T-helper 2 cell (primary cell): ENCODE results near the gene PLA2G4D.
"Not testable (repeated sequence)": the region's sequence is repeated elsewhere in the genome, so short reads cannot be mapped to it uniquely, and the experiment has no call there.

Experiments
- DNase-seq, 5 experiments: peaks; one replicate each; pipeline versions ENCODE4 v3.0.0 to v3.0.0-alpha.2; 2012 to 2022

PLA2G4D gene

GRCh38 chr15:42121682-42122081 lies 27.3 kb upstream of the PLA2G4D start:
- no peak for DNase-seq

- DNase-seq: peak in 1 of 5 experiments; percentile 49
These were observed 26.7 kb upstream of the PLA2G4D start for GRCh38 chr15:42121021-42121420.

DNA sequence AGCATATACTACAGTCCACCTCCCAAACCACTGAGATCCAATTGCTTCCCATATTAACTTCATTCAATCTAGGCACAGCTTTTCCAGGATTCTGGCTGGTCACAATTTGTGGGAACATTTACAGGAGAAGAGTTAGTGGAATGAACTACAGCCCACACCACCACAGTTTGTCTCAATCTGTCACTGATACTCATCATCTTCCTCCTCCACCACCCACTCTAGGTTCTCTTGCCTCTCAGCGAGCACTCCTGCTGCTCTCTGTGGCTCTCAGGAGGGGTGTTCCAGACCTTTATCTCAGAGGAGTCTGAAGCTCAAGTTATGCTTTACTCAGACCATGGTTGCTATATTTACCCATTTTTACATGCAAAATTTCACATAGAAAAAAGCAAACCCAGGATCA lies 25.9 kb upstream of the PLA2G4D start:
- DNase-seq: no peak

GRCh38 chr15:42119446-42119760 lies 25.0 kb upstream of the PLA2G4D start:
- no peak for DNase-seq

- peak in 1 of 5 experiments; percentile 41 for DNase-seq
These were observed 24.5 kb upstream of the PLA2G4D start for GRCh38 chr15:42118650-42119445.

- DNase-seq: no peak
These were observed 17.6 kb upstream of the PLA2G4D start for GRCh38 chr15:42111924-42112323.

- no peak for DNase-seq
These were observed 16.0 kb upstream of the PLA2G4D start for GRCh38 chr15:42110367-42110766.

DNA sequence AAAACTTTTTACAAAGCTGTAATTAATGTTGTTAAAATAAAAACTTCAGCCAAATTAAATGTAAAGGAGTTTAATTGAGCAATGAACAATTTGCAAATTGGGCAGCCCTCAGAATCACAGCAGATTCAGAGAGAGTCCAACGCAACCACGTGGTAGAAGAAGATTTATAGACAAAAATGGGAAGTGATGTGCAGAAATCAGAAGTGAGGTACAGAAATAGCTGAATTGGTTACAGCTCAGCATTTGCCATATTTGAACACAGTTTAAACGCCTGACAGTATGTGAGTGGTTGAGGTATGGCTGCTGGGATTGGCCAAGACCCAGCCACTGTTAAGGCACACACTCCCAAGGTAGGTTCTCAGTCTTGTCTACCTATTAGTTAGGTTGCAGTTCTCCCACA lies 14.4 kb upstream of the PLA2G4D start:
- DNase-seq: no peak

GRCh38 chr15:42108189-42108588 lies 13.8 kb upstream of the PLA2G4D start:
- DNase-seq: no peak

DNA sequence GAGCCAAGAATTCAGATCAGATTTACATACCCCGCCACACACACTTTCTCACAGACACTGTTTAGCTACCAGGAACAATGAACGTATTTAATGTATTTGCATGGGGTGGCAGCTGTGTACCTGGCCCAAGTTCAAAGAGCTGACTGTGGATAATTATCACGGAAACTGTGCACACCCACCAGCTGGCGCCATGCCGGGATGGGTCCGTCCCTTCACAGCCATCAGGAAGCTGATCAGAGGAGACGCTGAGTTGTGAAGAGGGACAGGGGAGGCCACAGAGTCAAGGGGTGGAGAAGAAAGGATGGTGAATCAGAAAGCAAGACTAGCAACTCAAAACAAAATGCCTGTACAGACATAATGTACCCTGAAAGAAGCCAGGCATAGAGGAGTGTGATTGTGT lies 13.1 kb upstream of the PLA2G4D start:
- peak in 2 of 5 experiments; percentile 15 to 43 for DNase-seq

DNA sequence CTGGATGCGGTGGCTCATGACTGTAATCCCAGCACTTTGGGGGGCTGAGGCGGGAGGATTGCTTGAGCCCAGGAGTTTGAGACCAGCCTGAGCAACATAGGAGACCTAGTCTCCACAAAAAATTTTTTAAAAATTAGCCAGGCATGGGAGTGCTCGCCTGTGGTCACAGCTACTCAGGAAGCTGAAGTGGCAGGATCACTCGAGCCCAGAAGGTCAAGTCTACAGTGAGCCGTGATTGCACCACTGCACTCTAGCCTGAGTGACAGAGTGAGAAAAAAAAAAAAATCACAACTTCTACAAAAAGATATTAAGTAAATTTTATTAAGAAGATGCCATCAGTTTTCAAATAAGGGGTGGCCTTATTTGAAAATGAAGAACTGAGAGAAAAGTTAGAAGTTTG lies 11.9 kb upstream of the PLA2G4D start:
- no peak for DNase-seq

GRCh38 chr15:42104095-42104891 lies 9.9 kb upstream of the PLA2G4D start:
- DNase-seq: no peak

GRCh38 chr15:42102646-42103235 lies 8.4 kb upstream of the PLA2G4D start:
- DNase-seq: no peak

- DNase-seq: no peak
These were observed 7.5 kb upstream of the PLA2G4D start for GRCh38 chr15:42101861-42102260.

DNA sequence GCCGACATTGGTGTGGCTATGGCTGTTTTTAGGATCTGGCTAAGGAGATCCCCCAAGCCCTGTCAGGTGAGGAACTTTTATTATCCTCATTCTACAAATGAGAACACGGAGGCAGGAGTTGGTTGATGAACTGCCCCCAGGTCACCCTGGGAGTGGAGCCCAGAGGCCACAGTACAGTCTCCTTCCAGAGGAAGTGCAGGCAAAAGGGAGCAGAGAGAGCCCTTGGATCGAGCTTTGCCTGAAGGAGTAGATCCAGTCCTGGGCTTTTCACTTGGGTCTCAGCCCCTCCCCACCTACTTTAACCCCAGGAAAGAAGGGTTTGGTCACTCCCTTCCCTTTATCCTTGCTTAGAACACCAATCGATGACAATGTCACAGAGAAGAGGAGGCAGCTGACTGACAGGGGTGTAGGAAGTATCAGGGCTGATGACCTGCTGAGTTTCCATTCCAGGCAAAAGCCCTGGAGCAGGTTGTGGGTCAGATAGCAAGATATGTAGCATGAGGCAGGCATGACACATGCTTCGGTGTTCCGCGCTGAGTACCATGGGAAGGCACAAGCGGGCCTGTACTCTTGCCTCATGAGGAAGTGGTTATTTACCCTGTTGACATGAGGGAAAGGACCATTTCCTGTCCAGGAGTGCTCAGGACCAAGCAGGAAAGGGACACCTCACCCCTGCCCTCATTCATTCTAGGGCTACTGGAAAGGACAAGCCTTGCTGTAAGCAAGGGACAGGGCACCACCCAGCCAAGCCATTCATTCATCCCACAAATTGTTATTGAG lies 5.8 kb upstream of the PLA2G4D start:
- DNase-seq: no peak

DNA sequence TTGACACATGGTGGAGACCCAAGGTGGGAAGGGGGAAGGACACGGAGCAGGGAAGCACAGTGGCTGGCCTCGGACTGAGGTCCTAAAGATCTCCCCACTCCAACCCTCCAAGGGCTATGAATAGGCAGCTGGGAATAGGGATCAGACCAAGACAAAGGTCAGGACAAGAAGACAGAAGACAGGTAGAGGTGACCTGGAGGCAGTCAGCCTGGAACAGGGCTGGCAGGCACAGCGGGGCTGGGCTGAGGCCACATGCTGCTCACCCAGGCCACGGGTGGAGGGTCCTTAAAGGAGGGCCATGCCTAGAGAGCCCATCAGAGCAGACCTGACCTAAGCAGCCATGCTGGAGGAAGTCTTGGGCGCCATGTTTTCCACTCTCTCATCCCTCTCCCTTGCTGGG lies 2.7 kb upstream of the PLA2G4D start:
- DNase-seq: no peak

- DNase-seq: no peak
These were observed 396 bp downstream of the PLA2G4D start for GRCh38 chr15:42093966-42094365.

DNA sequence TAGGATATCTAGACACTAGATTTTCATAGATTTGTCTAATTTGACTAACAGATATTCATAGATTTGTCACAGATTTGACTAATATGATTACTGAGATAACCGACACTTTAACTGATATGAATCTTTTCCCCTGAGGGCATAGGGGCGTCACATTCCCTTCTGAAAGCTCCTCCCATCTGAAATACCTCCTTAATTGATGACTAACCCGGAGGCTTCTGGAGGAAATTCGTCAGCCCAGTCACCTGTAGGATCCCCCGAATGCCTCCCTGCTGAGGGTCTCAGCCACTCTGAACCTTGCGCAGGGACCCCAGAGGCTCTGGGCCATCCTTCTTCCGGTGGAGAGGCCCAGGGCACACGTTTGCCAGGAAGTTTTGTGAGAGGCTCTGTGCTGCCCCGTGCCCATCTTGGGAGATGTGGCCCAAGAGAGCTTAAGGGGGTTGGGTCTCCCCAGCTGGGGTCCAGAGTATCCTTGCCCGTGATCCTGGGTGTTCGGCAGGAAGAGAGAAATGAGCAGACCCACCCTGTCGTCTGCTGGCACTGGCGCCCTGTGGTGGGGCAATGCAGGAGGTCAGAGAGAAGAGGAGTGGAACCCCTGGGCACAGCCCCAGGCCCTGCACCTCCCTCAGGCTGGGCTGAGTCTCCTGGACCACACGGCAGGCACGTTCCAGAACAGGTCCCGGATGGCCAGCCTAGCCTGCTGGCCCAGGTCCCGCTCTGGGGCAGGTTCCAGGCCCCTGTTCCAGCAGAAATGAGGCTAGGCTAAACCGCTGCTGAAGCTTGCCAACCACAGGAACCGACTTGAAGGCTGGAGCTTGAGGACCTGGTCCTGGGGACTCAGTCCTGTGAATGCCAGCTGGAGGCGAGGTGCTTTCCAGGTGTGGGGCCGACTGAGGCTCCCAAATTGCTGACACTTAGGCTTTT lies 1.7 kb downstream of the PLA2G4D start:
- peak in 1 of 5 experiments; percentile 68 for DNase-seq

GRCh38 chr15:42091753-42092397 lies 2.5 kb downstream of the PLA2G4D start:
- DNase-seq: not testable (repeated sequence)

DNA sequence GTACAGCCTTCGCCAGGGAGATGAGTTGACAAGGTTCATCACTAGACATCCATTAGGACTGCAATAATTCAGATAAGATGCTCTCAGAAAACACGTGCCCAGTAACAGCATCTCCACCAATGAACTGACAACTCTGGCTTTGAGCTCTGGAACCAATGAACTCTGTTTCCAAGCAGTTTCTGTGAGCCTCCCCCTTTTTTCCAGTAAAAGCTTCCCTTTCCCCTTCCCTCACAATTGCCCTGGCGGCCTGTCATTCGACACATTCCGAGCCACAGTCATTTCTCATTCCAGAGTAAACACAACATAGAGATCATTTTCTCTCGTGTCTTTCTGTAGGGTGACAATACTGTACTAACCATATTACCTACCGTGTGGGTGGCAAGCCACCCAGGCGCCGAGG lies 3.6 kb downstream of the PLA2G4D start:
- no peak for DNase-seq

GRCh38 chr15:42090370-42090769 lies 4.0 kb downstream of the PLA2G4D start:
- DNase-seq: no peak
